ENCODE results near the gene ZNF629. TPM values are rescaled to one million over a fixed set of nuclear protein-coding genes. Genes with fewer than 3 reads are reported as not detected.

The ZNF629 gene
- 10.6 and 11.6 TPM in 2 replicates for total RNA-seq

GRCh38 chr16:30786936-30787612, at the start of gene ZNF629:
Gene ZNF629, minus strand, starts transcription at chr16:30787205. Its CDS starts 2,723 bp downstream, at chr16:30784482.

DNA sequence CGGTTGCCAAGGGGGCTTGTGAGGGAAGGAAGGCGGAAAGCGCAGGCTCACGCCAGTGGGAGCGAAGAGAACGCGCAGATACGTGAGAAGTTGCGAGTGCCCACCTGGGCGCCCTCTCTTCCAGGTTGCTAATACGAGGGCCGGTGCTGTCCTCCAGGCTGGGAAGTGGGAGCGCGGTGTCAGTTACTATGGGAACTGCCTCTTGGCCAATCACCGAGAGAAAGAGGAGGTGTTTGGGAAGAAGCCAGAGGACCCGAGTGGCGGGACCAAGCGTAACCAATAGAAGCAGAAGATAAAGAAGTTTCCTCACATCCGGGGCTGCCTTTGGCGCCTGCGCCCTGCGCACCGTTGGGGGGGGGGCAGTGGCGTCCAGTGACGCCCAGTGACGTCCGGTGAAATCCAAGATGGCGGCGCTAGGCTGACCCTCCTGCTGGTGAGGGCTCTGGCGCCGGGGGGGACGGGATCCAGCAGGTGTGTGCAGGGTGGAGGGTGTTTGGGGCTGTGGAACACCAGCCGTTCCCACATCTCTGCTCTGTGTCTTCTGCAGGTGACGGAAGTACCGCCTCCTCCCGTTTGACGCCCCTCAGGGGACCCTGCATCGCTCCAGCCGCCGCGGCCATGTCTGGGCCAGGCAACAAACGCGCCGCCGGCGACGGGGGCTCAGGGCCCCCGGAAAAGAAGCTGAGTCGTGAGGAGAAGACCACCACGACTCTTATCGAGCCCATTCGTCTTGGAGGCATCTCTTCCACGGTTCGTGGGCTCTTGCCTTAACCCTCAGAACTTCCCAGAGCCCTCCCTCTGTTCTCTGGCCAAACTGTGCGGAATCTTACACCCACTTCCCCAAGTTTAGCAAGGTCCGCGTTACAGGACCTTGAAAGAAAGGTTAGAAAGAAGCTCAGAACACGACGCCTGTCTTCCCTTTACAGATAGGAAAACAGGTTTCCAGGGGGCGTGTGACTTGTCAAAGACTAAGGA, 24.8 kb downstream of the ZNF629 start, which contains the start of the genes CFAP119 and RNF40:
TSS of gene CFAP119 (minus strand) at position 135 of the 975 bp plus-strand sequence. CDS start 314 bp downstream, outside the sequence.
TSS of gene RNF40 (plus strand) at position 395 of the 975 bp plus-strand sequence. CDS start at position 619, 224 bp downstream.

DNA sequence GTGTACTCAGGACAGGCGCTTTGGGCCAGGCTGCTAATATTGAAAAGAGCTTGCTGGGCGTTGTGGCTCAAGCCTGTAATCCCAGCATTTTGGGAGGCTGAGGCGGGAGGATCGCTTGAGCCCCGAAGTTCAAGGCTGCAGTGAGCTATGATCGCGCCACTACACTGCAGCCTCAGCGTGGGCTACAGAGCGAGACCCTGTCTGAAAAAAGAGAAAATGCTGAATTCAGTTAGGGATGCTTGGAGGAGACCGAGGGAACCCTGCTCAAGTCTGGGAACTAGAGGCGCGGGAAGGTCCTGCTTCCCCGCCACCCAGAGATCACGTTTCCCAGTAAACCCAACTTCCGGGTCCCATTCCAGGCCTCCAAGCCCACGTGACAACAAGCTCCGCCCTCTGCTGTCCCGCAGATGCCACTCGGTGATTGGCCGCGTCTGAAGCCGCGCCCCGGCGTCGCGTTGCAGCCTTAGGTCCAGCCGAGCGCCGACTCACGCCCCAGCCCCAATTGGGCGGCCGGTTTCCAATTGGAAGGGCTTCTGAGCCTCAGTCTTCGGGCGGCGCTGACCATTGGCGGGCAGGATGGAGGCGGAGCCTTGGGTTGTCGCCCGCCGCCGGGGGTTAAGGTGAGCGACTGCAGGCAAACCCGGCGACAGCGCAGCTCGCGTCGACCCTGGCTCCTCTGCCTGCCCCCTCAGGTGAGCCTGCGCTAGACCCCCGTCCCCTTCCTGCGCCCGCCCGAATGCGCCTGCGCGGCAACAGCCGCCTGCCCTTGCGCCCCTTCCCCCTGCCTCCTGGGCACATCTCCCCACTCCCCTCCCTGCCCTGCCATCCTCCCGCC, 39.0 kb downstream of the ZNF629 start, which contains the start of gene PHKG2:
TSS of gene PHKG2 (plus strand) at position 627 of the 835 bp plus-strand sequence. CDS start 396 bp downstream, outside the sequence.

Small RNA genes within 50 kb of the gene (small RNA-seq; reads per million reads assigned to genes)
- not detected for gene RF00017

Other genes starting within 250 kb of the ZNF629 start
- gene ZNF764, start 228.8 kb downstream of the ZNF629 start, total RNA-seq: 7.3 and 7.4 TPM in 2 replicates
- 4.5 and 5.9 TPM in 2 replicates for gene ZNF688, start 215.5 kb downstream of the ZNF629 start, total RNA-seq
- 7.4 and 9.5 TPM in 2 replicates for gene ZNF785, start 201.5 kb downstream of the ZNF629 start, total RNA-seq
- 4.7 and 5.9 TPM in 2 replicates for gene ZNF689, start 176.8 kb downstream of the ZNF629 start, total RNA-seq
- 12.4 and 13.7 TPM in 2 replicates for gene PRR14, start 136.2 kb downstream of the ZNF629 start, total RNA-seq
- 23.7 and 30.1 TPM in 2 replicates for gene FBRS, start 128.8 kb downstream of the ZNF629 start, total RNA-seq
- gene SRCAP, start 88.0 kb downstream of the ZNF629 start, total RNA-seq: 32.3 and 36.0 TPM in 2 replicates
- 21.4 and 22.1 TPM in 2 replicates for gene PHKG2, start 38.8 kb downstream of the ZNF629 start, total RNA-seq
- 1.5 and 1.7 TPM in 2 replicates for gene CFAP119, start 25.1 kb downstream of the ZNF629 start, total RNA-seq
- gene RNF40, start 24.9 kb downstream of the ZNF629 start, total RNA-seq: 85.9 and 91.9 TPM in 2 replicates
- 21.2 and 25.9 TPM in 2 replicates for gene BCL7C, start 106.9 kb upstream of the ZNF629 start, total RNA-seq
- gene CTF1, start 109.4 kb upstream of the ZNF629 start, total RNA-seq: 0.13 and 0.14 TPM in 2 replicates
- 20.6 and 33.5 TPM in 2 replicates for gene FBXL19, start 136.4 kb upstream of the ZNF629 start, total RNA-seq
- gene ORAI3, start 161.9 kb upstream of the ZNF629 start, total RNA-seq: 13.0 and 16.7 TPM in 2 replicates
- 7.0 and 7.8 TPM in 2 replicates for gene SETD1A, start 170.5 kb upstream of the ZNF629 start, total RNA-seq
- 3.7 and 4.7 TPM in 2 replicates for gene HSD3B7, start 198.0 kb upstream of the ZNF629 start, total RNA-seq
- 0.27 and 0.36 TPM in 2 replicates for gene STX1B, start 223.4 kb upstream of the ZNF629 start, total RNA-seq
- 22.2 and 26.3 TPM in 2 replicates for gene STX4, start 246.4 kb upstream of the ZNF629 start, total RNA-seq

Measured in thoracic aorta endothelial cell (primary cell).